GM06990 (cell line): ENCODE measurements around the gene LAMA3.

Source experiments
- DNase-seq: peaks from one replicate; pipeline ENCODE4 v3.0.0-alpha.2; 2011; ENCODE audit not compliant: insufficient read length; ENCODE audit errors: extremely low read depth
- H3K27me3 ChIP-seq: replicated peaks from 2 replicates; pipeline ENCODE4 v1.6.0; 2011; ENCODE audit warnings: low read length; ENCODE audit not compliant: control insufficient read depth, insufficient read depth
- H3K36me3 ChIP-seq: 2 replicates; pipeline ENCODE4 v1.5.1; 2011; ENCODE audit warnings: low read length; ENCODE audit not compliant: control insufficient read depth, insufficient read depth
- H3K4me3 ChIP-seq: replicated peaks from 2 replicates; pipeline ENCODE4 v1.5.1; 2011; ENCODE audit warnings: low read depth, mild to moderate bottlenecking, control low read depth, low read length
- TF ChIP-seq, protein P1 (sequence below): IDR thresholded peaks from 2 replicates; pipeline ENCODE4 v1.5.1; 2011; ENCODE audit warnings: low read length, control low read depth, mild to moderate bottlenecking, inconsistent platforms; ENCODE audit not compliant: insufficient read depth, poor library complexity, severe bottlenecking

Gene LAMA3

DNA sequence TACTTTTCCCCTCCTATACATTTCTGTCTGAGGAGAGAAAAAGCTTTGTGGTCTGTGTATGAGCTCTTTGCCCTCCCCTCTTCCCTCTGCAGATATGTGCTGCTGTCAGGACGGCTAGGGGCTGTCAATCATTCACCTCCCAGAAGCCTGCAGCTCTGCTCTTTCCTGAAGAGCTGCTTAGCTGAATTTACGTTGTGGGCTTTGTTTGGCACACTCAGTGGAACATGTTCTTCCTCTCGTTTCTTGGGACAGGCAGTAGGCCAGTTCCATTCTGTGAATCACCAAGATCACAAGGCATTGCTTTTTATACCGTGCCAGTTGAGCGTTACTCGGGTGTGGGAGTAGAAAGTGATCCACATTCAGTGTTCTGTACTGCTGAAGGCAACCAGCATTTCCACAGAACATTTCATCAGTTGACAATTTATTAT is 136.7 kb downstream of the LAMA3 start:
- TF ChIP-seq, protein P1, sequence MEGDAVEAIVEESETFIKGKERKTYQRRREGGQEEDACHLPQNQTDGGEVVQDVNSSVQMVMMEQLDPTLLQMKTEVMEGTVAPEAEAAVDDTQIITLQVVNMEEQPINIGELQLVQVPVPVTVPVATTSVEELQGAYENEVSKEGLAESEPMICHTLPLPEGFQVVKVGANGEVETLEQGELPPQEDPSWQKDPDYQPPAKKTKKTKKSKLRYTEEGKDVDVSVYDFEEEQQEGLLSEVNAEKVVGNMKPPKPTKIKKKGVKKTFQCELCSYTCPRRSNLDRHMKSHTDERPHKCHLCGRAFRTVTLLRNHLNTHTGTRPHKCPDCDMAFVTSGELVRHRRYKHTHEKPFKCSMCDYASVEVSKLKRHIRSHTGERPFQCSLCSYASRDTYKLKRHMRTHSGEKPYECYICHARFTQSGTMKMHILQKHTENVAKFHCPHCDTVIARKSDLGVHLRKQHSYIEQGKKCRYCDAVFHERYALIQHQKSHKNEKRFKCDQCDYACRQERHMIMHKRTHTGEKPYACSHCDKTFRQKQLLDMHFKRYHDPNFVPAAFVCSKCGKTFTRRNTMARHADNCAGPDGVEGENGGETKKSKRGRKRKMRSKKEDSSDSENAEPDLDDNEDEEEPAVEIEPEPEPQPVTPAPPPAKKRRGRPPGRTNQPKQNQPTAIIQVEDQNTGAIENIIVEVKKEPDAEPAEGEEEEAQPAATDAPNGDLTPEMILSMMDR: no peak
- Histone ChIP-seq H3K27me3 (no peaks in the 10 kb centered on the region; the same call in 1 of the 2 replicates), H3K36me3 (no peaks in the 10 kb centered on the region), H3K4me3 (no peak overlapping the region)
- DNase-seq: no peak

DNA sequence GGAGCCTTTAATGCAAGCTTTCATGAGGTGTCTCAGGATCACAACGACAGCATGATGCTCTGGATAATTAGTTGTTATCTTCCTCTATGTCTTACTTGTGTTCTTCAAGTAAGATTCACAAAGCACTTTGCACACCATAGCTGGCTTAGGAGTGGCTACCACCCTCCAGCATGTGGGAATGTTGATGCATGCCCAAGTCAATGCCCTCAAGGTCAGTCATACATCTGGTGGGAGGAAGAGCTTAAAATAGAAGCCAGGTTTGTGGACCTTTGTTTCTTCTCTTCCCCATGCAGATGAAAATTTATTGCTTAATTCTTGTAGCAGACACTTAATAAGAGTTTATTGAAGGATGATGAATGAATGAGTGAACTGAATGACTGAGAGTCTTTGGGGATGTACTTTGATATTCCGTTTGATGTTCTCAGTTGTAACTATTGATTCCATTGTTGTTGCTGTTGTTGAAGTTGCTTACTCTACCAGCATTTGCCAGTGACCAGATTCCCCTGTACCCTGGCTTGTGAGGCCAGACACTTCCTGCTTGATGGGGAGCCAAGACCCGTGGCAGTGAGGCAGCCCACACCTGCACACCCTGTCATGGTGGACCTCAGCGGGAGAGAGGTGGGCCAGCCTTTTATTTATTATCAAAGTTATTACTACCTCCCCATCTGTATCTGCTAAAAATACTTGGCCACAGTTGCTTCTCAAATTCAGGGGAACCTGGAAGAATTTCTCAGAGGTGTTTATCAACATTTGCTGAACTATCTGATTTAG is 137.8 kb downstream of the LAMA3 start:
- Histone ChIP-seq H3K4me3 (no peak overlapping the region), H3K27me3 (no peaks in the 10 kb centered on the region; the same call in 1 of the 2 replicates), H3K36me3 (no peaks in the 10 kb centered on the region)
- no peak for DNase-seq
- TF ChIP-seq, protein P1: no peak

DNA sequence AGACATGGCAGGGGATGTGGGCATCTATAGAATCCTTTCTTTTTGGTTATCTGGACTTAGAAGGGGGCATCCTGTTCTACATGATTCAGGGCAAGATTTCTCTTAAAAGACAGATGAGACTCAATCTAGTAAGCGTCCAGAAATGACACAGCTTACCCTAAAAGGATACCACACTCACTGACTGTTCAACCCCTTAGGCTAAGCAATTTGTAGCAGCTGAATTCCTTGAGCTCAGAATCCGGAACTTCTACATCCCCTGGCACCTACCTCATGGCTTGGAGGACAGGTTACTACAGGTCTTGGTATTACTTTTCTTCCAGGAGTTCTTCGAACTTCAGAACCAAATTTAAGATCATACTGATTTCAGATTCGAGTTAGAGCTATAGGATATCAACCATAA is 138.4 kb downstream of the LAMA3 start:
- Histone ChIP-seq H3K36me3 (no peaks in the 10 kb centered on the region), H3K27me3 (no peaks in the 10 kb centered on the region; the same call in 1 of the 2 replicates), H3K4me3 (no peak overlapping the region)
- DNase-seq: no peak
- TF ChIP-seq, protein P1: no peak

DNA sequence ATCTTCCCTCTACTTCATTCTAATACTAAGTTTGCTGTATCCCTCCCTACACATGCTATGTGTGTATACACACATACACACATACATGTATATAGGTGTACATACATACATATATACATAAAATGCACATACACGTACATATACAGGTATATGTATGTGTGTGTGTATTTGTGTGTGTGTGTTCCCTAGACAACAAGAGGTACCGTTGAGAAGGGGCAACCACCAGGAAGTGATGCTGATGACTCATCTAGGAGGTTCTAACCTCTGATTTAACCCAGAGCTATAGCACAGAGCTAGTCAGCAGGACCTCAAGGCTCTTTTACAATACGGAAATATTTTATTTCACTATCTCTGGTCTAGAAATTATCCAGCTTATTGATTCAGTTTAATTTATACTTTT is 139.2 kb downstream of the LAMA3 start:
- no peaks in the 10 kb centered on the region; the same call in 1 of the 2 replicates for H3K27me3 ChIP-seq
- H3K36me3 ChIP-seq: no peaks in the 10 kb centered on the region
- TF ChIP-seq, protein P1: no peak
- no peak overlapping the region for H3K4me3 ChIP-seq
- peak; percentile 34 for DNase-seq

DNA sequence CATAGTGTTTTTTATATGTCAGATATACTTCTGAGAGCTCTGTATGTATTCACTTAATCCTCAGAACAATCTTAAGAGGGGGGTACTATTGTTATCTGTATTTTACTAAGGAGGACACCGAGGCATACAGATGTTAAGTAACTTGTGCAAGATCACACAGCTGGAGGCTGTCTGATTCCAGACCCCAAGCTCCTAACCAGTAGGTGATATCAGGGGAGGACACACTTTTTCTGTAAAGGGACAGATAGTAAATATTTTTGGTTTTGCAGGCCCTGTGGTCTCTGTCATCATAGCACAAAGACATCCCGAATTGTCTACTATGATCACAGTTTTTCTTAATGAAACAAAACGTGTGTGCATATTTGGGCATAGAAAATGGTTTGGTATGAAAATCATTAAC is 143.7 kb downstream of the LAMA3 start:
- no peak for DNase-seq
- H3K27me3 ChIP-seq: no peaks in the 10 kb centered on the region
- no peaks in the 10 kb centered on the region for H3K36me3 ChIP-seq
- TF ChIP-seq, protein P1: no peak
- H3K4me3 ChIP-seq: no peak overlapping the region
